Caki2 (cell line): Measurements from ENCODE around the gene CCDC197. TPM values are rescaled to one million over a fixed set of nuclear protein-coding genes. Genes with fewer than 3 reads are reported as not detected.

Source experiments
- DNase-seq: peaks from one replicate; pipeline ENCODE4 v3.0.0-alpha.2; 2015; ENCODE audit warnings: low read depth
- in situ Hi-C: cut with HindIII; loops from 2 replicates; pipeline ENCODE4 v1.10.0; 2016; ENCODE audit warnings: low sequenced_read_pairs, low pct_unique_long_range_greater_than_20kb, mixed read lengths
- total RNA-seq: library from RNA; depleted of rRNA; stranded (reverse); fragments of >200 nt; shearing (Covaris generic); gene quantifications from 2 replicates; pipeline ENCODE4 v1.2.3, GENCODE V29; 2014; ENCODE audit warnings: low replicate concordance

Gene CCDC197
- total RNA-seq, 1 experiment from 2014 or later, result not detected

GRCh38 chr14:93991212-93991611, 5.9 kb upstream of the CCDC197 start:
- no peak for DNase-seq
- in situ Hi-C loops, result no loop called here

- DNase-seq, result no peak
- in situ Hi-C loops, result no loop called here
These were observed 5.5 kb upstream of the CCDC197 start for GRCh38 chr14:93991649-93992048.

GRCh38 chr14:93993382-93993781, 3.7 kb upstream of the CCDC197 start:
- in situ Hi-C loops, result no loop called here
- no peak for DNase-seq

- in situ Hi-C loops, result no loop called here
- peak; percentile 56 for DNase-seq
These were observed 2.0 kb upstream of the CCDC197 start for GRCh38 chr14:93994919-93995682.

GRCh38 chr14:93996130-93996695, 888 bp upstream of the CCDC197 start:
- in situ Hi-C loops, result no loop called here

GRCh38 chr14:93997916-93998870, 1.1 kb downstream of the CCDC197 start:
- DNase-seq, result no peak
- in situ Hi-C loops, result no loop called here

More at GRCh38 chr14:93996130-93996695, 888 bp upstream of the CCDC197 start:
- DNase-seq, result no peak

- in situ Hi-C loops, result no loop called here
- no peak for DNase-seq
These were observed 1.8 kb downstream of the CCDC197 start for GRCh38 chr14:93998871-93999403.

- DNase-seq, result no peak
- in situ Hi-C loops, result no loop called here
These were observed 2.5 kb downstream of the CCDC197 start for GRCh38 chr14:93999573-93999972.

GRCh38 chr14:94000267-94000666, 3.2 kb downstream of the CCDC197 start:
- no peak for DNase-seq
- in situ Hi-C loops, result no loop called here

- no peak for DNase-seq
- in situ Hi-C loops, result no loop called here
These were observed 3.9 kb downstream of the CCDC197 start for GRCh38 chr14:94001016-94001415.

GRCh38 chr14:94001501-94002396, 4.6 kb downstream of the CCDC197 start:
- in situ Hi-C loops, result no loop called here
- peak; percentile 55 for DNase-seq

- no peak for DNase-seq
- in situ Hi-C loops, result no loop called here
These were observed 6.3 kb downstream of the CCDC197 start for GRCh38 chr14:94003397-94003796.

GRCh38 chr14:94004015-94004414, 6.9 kb downstream of the CCDC197 start:
- in situ Hi-C loops, result no loop called here
- DNase-seq, result no peak

GRCh38 chr14:94005324-94006073, 8.4 kb downstream of the CCDC197 start:
- in situ Hi-C loops, result no loop called here
- no peak for DNase-seq

- no peak for DNase-seq
- in situ Hi-C loops, result no loop called here
These were observed 11.1 kb downstream of the CCDC197 start for GRCh38 chr14:94008234-94008633.

- DNase-seq, result peak; percentile 37
- in situ Hi-C loops, result no loop called here
These were observed 12.7 kb downstream of the CCDC197 start for GRCh38 chr14:94009767-94010166.

GRCh38 chr14:94010625-94011024, 13.5 kb downstream of the CCDC197 start:
- in situ Hi-C loops, result no loop called here
- no peak for DNase-seq
